SHP77 (cell line): ENCODE data around the gene ELMO1.

ENCODE experiments used
- DNase-seq, 2 experiments: peaks; one replicate each; lab custom pipeline; 2025; lab: John Stamatoyannopoulos, UW

Gene ELMO1

DNA sequence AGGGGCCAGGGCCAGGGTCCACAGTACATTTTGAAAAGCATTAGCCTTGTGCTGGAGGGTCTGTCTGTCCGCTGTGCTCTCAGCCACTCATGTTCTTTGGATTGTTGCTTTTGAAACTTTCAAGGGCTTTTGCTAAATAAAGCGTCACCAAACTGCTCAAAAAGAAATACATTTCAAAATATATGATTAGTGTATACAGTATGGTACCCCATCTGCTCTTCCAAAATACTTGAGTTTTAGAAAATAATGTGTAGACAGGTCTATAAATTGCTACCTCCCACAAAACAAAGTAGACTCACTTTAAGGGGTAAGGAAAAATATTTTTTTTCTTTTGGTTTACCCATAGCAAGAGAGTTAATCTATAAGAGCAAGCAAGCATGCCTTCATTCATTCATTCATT lies 530.1 kb downstream of the ELMO1 start:
- no peak for DNase-seq

DNA sequence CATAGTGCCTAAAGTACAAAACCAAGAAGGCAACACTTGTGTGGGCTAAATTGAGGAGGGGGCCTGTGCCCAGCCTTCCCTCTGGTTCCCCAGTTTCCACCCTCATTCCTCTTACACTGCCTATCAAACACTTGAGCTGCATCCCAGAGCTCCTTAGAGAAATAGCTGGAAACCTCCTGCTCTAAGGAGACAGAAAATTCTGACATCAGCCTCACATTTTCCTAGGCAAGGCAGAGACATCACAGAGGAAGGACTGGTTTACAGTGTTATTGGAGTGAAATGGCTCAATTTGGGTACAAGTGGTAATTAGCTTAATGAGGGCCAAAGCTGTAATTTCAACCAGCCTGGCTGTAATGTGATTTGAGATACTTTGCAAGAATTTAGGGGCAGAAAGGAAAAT lies 532.0 kb downstream of the ELMO1 start:
- no peak for DNase-seq

DNA sequence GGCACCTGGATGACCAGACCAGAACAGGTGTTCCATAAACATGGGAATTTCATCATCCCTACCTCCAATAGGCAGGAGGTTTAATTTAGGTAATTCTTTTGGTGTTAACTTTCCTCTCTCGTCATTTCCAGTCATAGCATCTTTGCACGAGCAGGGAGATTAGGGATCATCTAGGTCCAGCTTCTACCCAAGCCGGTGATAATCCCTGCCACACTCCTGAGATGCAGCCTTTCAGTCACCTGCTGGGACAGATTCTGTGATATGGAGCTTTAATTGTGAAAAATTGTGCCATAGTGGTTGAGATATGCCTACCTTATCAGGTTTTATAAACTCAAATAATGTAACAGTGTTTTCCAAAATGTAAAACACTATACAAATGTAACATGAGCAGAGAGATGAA lies 532.5 kb downstream of the ELMO1 start:
- DNase-seq = no peak

DNA sequence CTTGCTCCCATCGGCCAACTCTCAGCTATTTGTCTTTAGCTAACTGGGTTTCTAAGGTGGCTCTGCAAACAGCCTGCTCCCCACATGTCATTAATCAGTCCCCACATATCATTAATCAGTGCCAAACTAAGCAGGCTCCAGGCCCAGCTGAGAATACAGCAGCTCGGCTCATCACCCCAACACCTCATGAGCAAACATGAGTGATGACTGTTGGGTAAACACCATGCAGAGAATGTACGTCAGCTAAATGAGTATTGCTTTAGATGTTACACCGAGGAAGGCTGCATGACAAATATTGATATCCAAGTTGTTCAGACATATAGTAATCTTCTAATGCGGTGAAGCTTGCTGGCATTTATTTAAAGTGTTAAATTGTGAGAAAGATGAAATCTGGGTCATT lies 536.9 kb downstream of the ELMO1 start:
- peak; percentile 97 to 98 for DNase-seq

DNA sequence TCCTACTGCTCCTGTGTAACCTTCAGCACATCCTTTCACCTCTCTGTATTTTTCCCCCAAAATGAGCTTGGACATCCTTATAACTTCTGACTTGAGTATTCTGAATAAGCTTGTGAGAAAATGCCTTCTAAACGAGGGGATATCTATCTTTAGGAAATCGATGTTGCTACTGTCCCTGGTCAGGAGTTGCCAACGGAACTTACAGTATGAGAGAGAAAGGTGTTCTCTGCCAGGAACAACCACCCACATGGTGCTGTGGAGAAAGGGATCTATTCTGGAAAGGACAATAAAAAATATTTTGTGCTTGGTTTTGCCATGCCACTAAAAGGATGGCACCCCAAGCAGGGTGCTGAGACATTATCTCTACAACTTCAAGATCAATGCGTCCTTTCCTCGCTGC lies 537.8 kb downstream of the ELMO1 start:
- DNase-seq = no peak

DNA sequence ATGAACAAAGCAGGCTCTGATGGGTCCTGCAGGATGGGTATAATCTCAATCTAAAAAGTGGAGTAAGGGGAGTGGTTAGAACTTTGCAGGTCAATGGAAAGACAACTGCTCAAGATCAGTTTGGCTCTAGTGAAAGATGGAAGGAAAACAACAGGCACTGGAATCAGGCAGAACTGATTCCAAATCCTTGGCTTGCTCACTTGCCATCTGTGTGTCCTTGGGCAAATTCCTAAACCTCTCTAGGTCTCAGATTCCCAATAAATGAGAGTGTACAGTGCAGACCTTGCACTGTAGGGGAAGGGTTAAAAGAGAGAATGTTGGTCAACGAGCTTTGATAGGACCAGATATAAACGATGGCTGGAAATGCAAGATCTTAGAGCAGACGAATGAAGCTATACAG lies 538.3 kb downstream of the ELMO1 start:
- no peak for DNase-seq

DNA sequence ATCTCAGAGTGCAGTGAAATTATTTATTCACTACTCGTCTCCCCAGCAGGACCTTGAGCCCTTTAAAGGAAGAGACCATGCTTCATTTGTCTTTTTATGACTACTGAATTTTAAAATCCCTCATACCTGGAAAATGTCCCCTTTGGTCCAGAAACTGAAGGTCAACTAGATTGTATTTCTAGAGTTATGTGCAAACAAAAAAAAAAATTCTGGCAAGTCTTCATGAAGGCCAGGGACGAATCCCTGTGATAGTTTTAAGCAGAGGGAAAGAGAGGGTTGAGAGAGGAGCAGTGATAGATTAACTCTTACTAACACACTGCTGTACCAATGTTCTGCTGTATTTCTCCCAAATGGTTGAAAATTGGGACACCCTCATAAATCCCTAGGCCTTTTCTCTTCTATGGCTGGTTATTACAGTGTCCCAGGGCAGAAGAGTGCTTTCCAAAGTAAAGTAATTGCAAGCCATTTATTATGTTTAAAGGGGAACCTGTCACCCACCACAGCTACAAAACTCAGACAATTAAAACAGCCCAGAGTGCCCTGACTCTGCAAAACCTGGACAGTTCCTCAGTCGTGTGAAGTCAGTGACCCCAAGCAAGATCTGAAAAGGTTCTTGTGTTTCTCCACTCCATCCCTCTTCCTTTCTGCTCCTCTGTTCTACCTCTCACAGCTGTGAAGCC lies 541.6 kb downstream of the ELMO1 start:
- no peak for DNase-seq

DNA sequence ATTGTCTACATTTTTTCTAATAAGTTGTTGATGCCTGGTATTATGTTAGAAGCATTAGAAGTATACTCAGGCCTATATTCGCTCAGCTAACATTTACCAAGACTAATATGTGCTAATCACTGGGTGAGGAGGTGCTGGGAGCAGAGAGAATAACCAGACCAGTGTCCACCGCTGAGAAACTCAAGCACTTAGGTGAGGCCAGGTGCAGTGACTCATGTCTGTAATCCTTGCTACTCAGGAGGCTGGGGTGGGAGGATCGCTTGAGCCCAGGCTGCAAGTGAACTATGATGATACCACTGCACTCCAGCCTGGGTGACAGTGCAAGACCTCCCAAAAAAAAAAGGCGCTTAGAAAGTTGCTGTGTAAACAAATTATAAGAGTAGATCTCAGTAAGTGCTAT lies 542.2 kb downstream of the ELMO1 start:
- DNase-seq = peak; percentile 81 to 86

DNA sequence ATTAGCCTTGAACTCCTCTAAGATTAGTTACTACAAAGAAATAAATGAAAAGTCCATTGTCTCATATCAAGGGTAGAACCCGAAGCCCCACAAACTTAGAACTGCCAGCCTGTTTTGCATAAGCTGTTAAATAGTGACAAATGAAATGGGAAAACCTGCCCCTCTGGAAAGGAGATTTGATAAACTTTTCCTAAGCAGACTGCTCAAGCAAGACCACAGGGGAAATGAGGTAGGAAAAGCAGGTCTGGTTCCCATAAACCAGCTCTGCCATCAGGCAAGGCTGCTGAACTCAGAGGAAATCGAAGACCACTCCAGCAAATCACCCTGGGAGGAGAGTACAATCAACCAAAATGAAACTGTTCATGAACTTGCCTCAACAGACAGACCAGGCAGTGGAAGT lies 542.8 kb downstream of the ELMO1 start:
- peak in 1 of 2 experiments; percentile 8 for DNase-seq

DNA sequence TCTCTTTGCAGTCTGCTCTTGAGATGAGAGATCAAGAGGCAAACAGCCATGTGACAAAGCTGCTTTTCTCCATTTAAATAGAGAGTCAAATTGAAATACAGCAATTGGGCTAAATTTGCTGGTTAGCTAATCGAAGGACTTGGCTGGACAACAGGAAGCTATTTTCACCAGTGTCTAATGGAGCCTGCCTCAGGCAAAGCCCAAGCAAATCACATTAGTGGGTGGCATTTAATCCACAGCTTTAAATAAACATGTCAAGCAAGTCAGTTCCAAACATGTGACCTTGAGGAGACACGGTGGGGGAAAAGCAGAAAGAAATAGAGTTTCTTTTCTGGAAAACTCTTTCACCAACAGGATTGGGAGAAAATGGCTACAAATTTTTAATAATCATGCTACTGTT lies 543.9 kb downstream of the ELMO1 start:
- DNase-seq = peak in 1 of 2 experiments; percentile 34

DNA sequence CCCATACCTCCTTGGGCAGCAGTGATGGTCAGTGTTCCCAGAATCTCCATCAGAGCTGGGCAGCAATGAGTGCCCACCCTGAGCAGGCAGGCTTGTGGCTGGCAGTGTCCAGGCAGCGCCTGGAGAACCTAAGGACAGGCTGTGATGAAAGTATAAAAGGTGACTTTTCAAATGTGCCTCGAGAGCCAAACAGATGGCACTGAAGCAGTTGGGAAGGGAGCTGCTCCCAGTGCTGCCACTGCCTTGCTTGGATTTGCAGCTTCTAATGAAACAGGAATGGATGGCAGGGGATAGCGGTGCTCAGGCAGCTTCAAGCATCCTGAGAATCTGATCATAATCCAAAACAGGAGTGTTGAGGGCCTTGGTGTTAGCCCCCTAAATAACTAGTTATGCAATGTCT lies 544.6 kb downstream of the ELMO1 start:
- DNase-seq = no peak

DNA sequence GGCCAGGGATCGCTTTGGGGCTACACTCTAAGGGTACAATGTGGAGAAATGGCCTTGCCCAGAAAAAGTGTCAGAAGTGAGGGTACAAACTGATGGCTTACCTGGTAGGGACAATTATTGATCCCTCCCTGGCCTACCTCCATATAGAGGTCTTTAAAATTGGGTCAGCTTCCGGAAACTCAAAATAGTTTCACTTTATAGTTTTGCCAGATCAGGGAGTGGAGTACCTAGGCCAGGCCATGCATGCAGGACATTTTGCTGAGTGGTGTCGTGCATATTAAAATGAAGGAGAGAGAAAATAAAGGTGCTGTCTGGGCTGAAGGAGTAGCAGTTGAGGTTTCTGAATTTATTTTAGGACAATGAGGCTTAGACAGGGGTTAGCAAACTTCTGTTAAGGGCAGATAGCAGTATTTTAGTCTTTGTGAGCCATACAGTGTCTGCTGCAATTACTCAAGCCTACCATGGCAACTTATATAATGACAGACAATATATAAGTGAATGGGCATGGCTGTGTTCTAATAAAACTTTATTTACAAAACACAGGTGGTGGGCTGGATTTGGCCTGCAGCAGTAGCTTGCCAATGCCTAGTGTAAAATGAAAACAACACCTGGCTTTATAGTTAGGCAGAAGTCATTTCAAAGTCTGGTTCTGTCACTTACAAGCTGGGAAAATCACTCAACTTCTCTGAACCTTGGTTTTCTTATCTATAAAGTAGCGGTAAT lies 547.5 kb downstream of the ELMO1 start:
- no peak for DNase-seq

DNA sequence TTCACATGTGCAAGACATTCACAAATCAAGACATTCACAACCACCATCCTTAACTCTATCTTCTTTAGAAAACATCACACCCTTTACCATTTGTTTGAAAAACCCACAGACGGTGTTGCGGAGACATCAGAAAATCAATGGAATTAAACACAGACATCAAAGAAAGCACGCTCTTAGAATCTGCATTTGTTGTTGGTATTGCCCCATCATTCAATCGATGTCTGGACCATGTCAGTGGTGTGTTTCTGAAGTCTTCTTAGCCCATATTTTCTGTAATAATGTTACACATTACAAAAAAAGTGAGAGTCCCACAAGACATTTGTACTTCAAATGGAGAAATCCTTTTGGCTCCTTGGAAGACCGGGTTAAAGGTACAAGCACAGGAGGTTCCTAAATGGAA lies 550.5 kb downstream of the ELMO1 start:
- DNase-seq = no peak

DNA sequence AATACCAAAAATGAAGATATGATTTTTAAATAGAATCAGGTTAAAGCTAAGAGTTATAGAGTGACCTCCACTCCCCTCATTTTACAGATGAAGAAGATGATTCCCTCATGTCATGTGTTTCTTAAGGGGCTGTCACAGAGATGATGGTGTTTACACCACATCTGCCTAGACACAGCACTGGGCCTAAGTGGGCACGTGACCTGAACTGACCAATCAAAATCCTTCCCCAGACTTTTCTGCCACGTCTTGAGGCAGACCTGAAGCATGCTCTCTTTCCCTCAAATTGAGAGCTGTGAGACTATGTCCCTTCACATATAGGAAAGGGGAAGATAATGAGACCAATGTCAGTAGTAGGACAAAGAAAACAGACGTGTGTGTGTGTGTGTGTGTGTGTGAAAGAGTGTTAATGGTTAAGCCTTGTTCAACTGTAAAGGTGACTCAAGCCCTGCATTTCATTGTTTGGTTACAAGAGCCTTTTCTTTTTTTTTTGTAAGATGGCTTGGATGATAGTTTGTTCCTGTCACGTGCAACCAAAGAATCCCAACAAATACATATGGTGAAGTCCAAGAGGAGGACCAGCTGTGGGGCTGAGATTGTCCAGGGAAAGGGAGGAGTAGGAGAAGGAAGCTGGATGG lies 551.6 kb downstream of the ELMO1 start:
- no peak for DNase-seq

DNA sequence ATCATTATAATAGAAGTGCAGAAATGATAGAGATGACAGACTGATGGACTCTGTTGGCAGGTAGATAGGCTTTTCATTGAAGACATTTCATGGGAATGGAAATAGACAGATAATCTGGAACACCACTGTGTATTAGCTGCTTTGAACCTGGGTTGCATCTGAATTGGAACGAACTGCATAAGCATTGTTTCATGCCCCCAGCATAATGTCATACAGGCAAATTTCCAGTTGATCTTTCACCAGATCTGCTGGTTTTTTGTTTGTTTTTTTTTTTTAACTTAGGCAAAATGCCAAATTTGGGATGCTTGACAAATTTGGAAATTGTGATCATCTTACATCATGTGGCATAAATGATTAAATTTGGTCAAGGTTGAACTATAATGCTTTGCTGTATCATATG lies 552.2 kb downstream of the ELMO1 start:
- no peak for DNase-seq

DNA sequence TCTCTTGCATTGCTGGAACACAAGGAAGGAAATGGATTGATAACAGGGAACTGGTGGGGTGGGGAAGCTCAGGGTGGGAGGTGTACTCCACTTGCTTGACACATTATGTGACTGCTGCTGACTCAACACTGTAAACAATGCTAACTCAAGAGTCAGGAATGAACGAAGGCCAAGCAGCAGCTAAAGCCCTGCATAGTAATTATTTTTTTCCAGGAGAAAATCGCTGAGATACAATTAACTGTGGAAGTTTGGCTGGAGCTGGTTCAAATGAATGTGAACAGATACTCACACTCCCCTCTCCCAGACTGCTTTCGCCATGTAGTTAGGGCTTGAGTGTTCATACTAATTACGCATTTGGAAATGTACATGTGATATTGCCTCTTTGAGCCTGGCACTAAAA lies 553.5 kb downstream of the ELMO1 start:
- DNase-seq = no peak

DNA sequence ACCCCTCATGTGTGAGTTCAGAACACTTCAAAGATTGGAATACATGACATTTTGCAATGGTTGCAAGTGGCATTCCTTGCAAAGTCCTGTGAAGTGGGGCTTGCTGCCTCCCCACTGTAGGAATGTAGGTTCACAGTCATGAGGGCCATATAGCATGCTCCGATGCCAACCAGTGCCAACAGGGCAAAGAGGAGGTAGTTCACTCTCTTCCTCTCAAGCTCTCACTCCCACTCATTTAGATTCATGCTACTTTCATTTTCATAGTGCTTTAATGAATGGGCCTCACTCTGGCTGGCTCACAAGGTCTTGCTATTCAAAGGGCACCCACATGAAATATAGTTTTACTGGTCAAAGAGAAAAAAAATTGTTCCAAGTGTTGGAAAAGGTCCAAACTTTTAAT lies 554.5 kb downstream of the ELMO1 start:
- no peak for DNase-seq

DNA sequence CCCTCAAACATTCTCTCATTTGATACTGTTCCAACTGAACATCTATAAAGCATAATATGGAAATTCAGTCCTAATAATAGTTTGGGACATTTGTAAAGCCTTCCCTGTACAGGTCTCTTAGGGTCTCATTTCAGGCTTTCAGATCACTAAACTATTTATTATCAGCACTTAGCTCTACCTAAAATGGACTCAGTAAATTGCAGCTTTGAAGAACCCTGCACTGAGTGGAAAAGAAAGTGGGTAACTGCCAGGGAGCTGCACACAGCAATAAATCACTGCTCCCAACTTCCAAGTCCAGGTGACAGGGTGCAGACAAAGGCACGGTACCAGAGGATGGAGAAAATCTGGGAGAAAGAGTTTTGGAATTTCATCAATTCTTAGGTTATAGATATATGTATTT lies 559.5 kb downstream of the ELMO1 start:
- no peak for DNase-seq

DNA sequence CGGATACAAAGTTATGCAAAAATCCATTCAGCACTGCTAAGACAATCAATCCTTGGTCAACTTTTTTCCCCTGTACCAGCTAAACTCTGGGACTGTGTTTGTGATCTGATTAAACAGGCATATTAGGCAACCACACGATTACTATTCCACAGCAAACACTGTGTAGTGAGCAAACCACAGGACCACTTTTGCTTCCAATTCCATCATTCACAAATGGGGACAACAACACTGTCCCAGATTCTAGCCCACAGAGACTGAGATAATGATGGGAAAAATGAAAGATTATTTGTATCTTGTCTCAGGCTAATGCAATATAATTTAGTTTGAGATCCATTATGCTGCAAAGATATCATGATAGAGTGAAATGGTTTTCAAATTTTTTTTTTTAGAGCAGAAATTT lies 560.7 kb downstream of the ELMO1 start:
- no peak for DNase-seq

DNA sequence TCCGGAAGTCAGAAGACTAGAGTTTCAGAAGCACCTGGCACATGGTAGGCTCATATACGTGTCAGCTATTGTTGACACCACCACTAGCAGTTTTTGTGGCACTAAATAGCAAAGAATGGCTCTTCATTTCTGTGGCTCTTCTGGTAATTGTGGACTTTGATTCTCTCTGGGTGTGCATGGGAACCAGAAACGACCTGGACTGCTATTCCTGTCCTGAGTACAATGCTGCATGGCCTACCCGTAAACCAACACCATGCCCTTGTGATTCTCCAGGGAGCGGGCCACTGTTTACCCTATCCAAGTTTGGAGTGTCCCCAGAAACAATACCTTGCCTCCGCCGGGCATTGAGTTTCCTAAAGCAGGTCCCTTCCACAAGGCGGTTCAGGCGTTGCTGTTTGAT lies 561.4 kb downstream of the ELMO1 start:
- no peak for DNase-seq

DNA sequence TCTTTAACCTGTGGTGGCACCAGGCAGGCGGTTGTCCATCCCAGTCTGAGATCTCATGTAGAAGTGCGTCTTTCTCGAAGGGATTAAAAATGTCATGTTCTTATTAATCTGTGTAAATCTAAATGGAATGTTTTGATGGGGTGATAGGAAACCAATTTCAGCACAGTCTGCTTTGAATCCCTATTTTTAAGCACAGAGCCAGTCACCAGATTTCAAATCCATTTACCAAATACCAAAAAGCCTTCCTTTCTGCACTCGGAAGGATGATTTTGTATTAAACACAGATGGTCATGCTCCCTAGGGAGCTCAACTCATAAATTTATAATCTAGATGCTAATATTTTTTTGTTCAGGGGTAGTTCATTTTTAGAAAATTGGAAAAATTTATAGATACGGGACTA lies 563.8 kb downstream of the ELMO1 start:
- no peak for DNase-seq

DNA sequence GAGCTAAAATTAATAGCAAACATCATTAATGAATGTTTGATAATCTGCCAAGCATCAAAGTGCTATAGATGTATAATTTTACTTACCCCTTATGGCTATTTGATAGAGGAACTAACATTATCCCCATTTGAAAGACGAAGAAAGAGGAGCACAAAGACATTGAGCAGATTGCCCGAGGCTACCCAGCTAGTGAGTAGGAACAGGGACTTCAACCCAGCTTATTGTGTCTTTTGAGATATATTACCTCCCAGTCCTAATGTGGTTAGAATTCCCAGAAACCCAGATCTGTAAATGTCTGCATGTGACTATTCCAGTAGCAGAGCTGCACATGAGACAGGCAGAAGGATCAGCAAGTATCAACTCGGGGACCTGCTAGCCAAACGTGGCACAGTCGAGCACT lies 564.3 kb downstream of the ELMO1 start:
- DNase-seq = no peak

DNA sequence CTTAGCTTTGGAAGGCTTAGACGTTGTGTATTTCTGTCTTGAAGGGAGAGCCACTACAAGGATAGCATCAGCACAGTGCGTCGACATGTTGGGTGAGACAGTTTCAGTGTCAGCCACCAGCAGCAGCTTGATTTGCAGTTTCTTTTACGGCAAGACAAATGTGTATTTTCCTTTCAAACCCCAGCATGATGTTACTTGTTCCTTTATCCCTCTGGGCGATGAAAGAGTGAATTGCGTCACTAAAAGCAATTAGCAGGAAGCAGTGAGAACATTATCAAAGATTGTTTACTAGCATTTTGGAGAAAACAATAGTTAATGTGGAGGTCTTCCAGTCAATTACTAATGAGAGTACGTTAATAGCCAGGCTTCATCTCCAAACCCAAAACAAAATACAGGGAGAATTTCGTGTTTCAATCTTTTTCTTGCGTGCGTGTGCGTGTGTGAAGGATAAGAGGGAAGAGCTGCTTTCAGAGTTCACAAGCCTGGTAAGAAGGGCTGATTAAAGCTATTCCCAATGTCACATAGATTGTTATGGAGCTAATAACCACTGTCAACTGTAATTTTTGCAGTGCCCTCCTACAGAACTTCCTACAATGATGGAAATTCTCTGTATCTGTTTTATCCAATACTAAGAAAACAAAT lies 567.3 kb downstream of the ELMO1 start:
- DNase-seq = no peak
